ENCODE results near the gene GOLPH3.

Gene GOLPH3

DNA sequence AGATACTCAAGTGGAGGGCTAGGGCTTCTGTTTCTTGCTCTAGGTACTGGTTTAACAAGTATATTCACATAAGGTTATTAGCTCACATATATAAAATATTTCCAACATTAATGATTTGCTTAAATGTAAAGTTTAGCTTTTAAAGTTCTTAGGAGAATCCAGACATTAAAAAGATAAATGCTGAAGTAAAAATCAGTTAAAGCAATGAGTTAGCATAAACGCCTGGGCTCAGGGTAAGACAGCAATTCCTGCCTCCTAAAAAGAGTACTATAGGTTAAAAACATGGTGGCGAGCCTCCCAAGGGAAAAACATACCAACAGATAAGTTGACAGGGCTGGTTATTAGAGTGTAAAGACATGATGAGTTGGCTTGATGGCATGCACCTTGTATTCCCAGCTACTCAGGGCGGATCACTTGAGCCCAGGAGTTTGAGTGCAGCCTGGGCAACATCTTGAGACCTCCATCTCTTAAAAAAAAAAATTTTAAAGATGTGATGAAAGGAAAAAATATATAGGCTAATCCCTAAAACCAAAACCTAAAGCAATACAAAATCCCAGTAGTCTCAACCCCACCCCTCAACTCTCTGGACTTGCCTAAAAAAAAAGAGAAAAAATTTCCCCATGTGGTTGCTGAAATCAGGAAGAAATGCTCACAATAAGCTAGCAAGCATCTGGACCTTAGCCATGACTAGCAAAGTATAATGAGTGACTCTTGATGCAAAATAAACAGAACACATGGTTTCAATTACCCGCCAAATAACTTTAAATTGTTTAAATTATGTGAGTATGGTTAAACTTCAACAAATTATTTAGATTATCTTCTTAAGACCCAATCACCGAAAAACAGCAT lies 3.6 kb downstream of the GOLPH3 start:
- DNase-seq, result no peak

DNA sequence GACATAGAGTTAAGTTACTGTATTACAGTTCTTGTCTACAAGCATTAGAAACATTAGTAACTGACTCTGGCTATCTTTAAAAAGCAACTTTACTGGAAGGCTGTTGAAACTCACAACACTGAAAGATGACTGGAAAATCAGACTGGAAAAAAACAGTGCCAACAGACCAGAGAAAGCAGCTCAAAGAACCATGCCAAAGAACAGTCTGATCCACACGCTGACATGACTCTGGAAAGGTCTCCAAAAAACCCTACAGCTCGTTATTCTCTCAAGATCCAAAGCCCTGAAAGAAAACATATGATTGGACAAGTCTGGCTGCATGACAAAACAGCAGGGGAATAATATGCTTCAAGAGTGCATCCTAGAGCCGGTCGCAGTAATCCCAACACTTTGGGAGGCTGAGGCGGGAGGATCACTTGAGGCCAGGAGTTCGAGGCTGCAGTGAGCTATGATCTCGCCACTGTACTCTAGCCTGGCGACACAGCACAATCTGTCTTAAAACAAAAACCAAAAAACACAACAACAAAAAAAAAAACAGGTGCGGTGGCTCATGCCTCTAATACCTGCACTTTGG lies 5.6 kb downstream of the GOLPH3 start:
- DNase-seq, result no peak

DNA sequence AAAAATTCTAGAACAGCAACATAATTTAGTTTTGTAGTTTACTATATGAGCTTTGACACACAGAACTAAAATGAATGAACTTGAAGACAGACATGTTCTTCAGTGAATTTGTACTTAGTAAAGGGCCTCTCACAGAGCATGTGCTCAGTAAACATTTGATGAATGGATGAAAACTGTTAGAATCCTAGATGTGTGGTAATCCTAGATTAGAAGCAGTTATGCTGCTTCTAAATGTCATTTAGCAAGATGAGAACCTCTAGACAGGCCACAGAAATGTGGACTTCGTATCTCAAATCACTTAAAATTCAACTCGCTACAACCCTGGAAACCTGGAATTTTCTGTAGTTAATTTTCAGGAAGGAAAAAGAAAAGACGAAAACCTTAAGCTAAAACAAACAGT lies 8.5 kb downstream of the GOLPH3 start:
- DNase-seq, result no peak

DNA sequence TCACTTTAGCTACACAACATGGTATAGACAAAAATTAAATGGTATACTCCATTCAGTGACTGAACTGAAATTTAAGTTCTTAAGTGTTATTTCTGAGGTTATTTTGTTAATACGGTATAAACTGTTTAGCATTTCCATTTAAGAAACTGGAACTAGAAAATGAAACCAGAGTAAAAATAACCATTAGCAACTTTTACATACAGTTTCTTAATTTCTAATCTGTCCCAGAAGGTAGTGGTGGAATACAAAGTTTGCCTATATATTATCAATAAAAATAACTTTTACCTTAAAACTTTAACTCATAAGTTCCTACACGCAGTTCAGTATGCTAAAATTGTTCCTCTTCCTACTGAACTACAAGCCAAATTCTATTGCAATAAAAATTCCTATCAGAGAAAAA lies 10.3 kb downstream of the GOLPH3 start:
- DNase-seq, result no peak

DNA sequence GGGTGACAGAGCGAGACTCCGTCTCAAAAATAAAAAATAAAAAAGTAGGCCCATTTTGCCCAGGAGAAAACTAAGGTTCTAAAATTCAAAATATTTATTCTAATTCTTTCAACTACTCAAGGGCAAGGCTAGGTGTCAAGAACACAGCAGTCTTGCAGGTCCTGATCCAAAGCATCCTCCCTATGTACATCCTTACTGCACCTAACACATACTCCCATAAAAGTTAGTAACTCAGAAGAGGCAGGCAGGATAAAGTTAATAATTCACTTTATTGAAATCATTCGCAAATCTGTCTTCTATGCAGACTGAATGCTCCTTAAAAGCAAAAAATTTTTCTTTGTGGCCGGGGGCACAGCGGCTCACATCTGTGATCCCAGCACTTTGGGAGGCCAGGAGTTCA lies 11.1 kb downstream of the GOLPH3 start:
- DNase-seq, result no peak

DNA sequence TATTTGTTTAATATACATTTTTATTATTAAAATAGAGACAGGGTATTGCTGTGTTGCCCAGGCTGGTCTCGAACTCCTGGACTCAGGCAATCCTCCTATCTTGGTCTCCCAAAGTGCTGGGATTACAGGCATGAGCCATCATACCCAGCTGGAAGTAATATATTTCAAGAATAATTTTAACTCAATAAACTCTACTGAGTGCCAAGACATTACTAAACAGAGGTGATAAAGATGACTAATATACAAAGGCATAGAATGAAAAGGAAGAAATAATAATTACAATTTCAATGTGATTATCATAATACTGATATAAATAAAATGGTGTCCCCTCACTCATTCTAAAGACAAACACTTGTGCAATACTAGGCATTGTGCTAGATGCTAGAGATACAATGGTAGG lies 13.9 kb downstream of the GOLPH3 start:
- DNase-seq, result no peak

DNA sequence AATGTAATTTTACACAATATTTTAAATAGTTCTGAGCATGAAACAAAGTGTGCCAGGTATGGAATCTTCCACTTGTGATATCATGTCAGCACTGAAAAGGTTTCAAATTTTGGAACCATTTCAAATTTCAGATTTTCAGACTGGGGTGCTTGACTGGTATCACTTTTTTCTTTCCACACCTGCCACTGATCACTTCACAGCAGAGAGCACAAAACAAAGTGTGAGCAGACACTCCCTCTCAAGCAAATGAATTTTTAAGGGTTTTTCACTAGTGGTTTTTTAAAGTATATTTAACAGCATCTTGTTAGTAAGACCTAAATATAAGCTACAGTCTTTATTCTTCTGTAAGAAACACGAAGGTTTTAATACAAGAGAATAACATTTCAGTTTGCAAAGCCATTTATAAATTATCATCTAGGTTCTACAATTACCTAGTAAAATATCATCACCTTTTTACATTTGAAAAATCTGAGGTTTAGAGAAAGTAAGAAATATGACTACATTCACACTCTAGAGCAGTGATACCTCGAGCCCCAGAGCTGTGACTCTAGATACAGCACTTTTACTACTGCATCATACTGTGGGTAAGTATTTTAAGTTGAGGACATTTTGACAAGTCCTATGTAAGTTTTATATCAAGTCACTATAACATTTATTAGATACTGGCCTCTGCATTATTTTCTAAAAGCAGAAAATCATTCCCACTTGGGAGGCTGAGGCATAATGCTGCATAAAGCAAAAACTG lies 14.6 kb downstream of the GOLPH3 start:
- no peak for DNase-seq

DNA sequence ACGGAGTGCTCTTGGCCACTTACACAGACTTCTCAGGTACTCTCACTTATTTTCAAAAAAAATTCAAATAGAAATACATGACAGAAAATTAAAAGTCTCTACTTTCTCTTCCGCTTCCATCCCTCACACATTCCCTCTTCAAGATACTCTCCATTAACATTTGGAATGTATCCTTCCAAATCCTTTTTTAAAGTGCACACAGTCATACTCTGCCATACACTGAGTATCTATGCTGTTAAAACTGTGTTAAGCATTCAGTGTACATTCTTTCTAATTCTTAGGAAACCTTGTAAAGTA lies 15.5 kb downstream of the GOLPH3 start:
- DNase-seq, result no peak

DNA sequence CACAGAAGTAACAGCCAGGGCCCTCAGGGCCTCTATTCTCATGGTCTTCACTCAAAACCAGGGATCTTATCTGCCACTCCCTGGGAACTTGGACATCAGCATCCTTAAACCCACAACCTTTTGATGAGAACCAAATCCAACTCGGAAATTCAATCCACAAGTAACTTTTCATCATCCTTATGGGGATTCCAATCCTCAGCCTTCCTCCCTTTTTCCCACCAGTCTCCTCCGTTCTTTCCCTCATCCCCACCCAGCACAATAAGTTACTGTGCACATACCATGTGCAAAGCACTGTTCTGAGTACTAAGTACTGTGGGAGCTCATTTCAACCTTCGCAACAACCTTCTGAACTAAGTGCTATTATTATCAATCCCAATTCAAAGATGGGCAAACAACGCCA lies 17.0 kb downstream of the GOLPH3 start:
- DNase-seq, result no peak

DNA sequence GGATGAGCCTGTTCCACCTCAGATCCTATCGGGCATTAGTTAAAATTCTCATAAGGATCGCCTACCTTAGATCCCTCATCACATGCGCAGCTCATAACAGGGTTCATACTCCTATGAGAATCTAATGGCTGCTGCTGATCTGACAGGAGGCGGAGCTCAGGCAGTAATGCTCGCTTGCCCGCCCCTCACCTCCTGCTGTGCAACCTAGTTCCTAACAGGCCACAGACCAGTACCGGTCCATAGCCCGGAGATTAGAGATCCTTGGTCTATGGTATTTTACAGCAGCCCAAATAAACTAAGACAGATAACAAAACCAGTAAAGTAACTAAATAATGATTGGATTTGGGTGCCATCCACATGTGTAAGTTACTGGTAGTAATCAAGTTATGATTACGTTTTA lies 17.5 kb downstream of the GOLPH3 start:
- no peak for DNase-seq

DNA sequence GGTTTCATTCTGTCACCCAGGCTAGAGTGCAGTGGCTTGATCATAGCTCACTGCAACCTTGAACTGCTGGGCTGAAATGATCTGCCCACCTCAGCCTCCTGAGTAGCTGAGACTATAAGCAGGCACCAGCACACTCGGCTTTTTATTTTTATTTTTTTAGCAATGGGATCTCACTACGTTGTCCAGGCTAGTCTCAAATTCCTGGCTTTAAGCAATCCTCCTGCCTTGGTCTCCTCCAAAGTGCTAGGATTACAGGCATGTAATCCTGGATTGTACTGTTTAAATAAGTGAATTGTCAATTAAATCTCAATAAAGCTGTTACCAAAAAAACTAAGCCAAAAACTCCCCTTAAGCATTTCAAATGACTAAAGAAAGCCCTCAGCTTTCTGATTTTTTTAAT lies 18.9 kb downstream of the GOLPH3 start:
- DNase-seq, result no peak

DNA sequence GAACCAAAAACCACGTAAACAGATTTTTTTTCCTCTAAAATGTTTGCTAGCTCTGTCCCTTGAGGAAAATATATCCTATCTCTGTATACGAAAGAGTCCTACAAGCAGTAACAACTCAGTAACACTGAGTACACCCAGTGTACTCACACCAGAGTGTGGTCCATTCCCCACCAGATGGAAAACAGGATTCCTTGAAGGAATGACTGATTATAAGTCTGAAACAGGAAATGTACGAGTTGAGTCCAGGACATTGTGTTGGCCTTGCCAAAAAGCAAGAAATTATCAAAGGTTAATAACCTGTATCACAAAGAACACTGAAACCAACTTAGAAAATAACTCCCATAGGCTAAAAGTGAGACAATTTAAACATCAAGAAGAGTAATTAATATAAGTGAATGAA lies 20.4 kb downstream of the GOLPH3 start:
- DNase-seq, result no peak

DNA sequence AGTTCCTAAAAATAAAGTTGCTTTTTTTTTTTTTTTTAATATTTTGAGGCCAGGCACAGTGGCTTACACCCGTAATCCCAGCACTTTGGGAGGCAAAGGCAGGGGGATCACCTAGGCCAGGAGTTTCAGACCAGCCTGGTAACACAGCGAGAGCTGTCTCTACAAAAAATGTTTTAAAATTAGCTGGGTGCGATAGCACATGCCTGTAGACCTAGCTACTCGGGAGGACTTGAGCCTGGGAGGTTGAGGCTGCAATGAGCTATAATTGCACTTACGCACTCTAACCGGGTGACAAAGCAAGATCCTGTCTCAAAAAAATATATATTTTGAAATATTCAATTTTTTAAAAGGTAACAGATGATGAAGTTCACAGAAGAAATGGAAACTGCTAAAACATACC lies 22.9 kb downstream of the GOLPH3 start:
- no peak for DNase-seq

DNA sequence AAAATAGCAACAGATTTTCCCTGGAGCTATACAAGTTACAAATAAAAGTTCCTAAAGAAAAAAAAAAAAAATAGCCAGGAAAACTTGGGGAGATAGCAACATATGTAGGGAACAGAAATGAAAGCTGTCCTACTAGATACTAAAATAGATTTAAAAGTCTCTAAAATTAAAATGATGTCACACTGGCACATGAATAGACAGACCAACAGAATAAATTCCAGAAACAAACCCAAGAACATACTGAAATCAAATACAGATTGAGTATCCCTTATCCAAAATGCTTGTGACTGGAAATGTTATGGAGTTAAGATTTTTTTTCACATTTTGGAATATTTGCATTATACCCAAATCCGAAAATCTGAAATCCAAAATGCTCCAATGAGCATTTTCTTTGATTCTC lies 23.8 kb downstream of the GOLPH3 start:
- DNase-seq, result no peak

DNA sequence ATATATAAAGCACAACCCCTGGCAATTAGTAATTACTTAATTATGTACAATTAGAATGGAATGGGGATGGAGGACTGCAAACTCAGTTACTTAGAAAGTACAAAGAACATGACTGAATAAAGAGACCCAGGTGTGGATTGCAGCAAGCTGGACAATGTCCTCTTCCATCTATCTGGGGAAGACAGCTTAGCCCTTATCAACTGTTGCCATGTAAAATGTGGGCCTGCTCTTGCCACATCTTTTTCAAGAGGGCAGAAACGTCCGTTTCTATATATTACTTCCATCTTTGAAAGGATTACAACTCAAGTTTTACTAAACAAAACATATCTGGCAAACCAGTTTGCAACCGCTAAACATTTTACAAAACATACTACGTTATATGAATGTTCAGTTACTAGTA lies 26.2 kb downstream of the GOLPH3 start:
- DNase-seq, result no peak

DNA sequence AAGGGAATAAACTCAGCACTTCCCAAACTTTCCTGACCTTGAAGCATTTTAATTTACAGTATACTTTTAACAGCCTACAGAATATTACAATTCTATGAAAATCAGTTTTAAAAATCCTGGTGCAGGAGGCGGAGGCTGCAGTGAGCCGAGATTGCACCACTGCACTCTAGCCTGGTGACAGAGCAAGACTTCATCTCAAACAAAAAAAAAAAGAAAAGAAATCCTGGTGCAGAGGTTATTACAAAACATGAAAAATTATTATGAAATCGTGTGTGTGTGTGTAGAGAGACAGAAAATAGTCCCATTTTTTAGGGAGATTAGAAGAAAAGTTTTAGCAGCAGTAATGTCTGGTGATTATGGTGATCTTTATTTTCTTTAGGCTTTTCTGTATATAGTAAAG lies 26.9 kb downstream of the GOLPH3 start:
- DNase-seq, result no peak

DNA sequence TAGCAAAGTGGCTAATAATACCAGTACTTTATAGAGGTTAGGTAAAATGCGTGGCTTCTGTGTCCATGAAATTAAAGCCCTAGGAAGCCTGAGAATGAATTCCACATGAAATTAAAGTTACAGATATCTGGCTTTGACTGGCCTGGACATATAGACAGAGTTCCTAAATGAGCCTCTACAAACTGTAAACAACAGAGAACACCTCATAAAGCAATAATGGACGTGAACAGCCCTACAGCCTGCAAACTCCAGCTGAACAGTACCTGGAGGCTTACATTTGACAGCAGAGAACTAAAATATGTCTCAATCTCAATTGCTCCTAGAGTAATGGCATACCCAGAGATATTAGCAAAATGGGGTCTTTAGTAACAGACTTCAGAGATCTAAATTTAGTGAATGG lies 28.7 kb downstream of the GOLPH3 start:
- no peak for DNase-seq

DNA sequence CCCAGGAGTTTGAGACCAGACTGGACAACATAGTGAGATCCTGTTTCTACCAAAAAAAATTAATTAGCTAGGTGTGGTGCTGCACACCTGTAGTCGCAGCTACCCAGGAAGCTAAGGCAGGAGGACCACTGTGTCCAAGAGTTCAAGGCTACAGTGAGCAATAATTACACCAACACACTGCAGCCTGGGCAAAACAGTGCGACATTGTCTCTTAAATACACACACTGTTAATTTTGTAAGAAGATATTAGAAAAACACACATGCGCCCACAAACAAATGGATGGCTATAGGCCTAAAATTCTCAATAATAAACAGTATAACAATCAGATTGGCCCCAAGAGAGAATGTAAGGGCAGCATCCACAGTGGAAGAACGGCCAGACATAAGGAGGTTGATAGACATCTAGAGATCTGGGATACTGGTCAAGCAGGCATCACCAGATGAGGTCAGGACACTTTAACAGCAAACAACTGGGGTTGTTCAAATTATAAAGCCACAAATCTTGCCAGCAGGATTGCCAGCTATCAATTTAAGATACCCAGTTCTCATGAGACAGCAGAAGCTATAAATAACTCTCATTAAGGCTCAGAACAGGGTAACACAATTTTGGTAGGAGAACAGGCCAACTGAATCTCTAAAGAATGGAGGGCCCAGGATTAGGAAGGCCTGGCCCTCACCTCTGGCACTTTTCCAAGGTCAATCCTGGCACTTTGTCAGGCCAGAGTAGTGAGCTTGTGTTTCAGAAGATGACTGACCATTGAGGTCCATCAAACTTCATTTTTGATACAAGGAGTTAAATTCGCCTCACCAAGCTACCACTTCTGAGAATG lies 29.5 kb downstream of the GOLPH3 start:
- DNase-seq, result no peak

DNA sequence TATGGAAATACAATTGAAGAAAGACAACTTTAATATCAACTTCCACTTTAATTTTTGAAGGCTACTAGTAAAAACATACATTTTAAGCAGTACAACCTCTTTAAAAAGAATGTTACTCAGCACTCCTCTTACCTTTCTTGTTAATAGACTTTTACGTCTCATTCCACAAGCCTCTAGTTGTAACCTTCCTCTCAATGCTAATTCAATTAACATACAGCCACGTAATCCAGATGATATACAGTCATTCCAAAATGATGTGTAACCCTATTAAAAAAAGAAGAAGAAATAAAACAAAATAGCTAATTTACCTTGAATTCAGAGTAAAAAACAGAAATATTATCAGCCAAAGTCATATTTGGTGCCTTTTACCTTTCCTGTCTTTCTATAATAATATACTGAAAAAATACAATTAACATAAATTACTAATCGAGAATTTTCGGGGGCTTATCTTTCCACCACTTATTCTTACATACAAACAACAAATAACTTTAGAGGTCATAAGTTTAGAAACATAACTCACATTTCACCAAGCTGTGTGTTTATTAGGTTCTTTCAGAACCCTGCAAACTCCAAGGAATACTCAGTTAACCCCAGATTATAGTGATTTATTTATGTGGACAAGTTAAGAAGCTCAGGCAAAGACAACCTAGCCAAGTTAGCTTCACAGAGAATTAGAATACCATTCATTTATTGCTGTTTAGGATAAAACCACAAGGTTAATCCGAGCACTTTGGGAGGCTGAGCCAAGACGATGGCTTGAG lies 30.3 kb downstream of the GOLPH3 start:
- no peak for DNase-seq

DNA sequence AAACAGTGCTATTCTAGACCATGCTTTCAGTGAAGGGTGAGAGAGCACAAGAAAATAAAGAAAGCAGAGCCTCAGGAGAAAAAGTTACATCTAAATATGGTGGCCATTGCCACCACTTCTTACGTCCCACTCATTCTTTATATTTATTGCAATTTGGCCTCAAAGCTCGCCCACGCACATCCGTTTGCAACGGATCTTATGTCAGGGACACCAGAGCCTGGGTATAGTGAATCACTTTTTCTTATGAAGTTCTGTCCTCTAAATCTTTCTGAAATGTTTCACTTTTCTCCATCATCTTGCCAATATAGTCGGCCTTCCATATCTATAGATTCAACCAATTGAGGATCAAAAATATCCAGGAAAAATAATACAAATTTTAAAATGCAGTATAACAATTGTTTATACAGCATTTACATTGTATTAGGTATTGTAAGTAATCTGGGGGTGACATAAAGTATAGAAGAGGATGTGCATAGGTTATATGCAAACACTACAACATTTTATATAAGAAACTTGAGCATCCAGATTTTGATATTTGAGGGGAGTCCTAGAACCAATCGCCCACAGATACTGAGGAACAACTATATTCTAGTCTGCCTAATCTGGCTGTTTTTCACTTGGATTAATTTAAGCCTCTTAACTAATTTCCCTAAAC lies 35.2 kb downstream of the GOLPH3 start:
- DNase-seq, result no peak

DNA sequence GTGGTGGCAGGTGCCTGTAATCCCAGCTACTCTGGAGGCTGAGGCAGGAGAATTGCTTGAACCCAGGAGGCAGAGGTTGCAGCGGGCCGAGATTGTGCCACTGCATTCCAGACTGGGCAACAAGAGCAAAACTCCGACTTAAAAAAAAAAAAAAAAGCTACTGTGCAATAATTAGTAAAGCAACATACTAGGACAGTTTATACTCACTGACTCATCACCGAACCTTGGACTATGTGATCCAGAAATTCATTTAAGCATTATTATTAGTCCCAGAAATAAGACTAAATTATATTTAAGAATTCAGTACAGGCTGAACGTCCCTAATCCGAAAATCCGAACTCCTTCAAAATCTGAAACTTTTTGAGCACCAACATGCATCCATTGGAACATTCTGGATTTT lies 37.8 kb downstream of the GOLPH3 start:
- no peak for DNase-seq

DNA sequence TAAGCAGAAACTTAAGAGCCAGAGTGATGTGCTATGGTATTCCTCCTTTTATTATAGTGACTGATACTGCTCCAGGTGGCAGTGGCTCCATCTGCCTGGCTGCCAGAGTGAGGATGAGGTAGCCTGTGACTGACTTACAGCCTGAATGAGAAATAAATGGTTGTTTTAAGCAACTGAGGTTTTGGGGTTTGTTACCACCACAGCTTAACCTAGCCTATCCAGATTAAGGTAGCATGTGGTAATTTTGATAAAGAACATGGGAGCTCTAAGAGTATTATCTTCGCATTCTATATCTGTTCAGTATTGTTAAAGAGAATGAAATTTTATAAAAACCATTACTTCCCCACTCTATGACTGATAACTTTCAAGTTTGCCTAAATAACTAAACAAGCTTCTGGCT lies 39.0 kb downstream of the GOLPH3 start:
- no peak for DNase-seq
